HCT116 (cell line): ENCODE measurements around the gene ANXA4. TPM values are rescaled to one million over a fixed set of nuclear protein-coding genes. Genes with fewer than 3 reads are reported as not detected.

ENCODE experiments used
- ATAC-seq: fragments of 200-7000 bp; cut with Tn5 transposase; 2 replicates; pipeline ENCODE4 v1.9.1; 2020; ENCODE audit warnings: mild to moderate bottlenecking, moderate library complexity
- BruUV-seq: library from RNA; stranded (reverse); fragments of 400-500 nt; replicated peaks from 2 replicates; lab custom pipeline; 2021; lab: Mats Ljungman, UMichigan
- CTCF ChIA-PET: fragments of 300-600 bp; sonication (Branson Sonifier 250); formaldehyde crosslinking; loops from one replicate; lab custom pipeline; 2021; ENCODE audit warnings: antibody characterized with exemption; lab: Charles Lee
- POLR2A ChIA-PET: fragments of 300-600, 350-600 bp; sonication (Branson Sonifier 250); formaldehyde crosslinking; loops from one replicate; lab custom pipeline; 2021; ENCODE audit warnings: antibody characterized with exemption; lab: Charles Lee
- RAD21 ChIA-PET, 2 experiments: fragments of 300-600 bp; sonication (Branson Sonifier 250); formaldehyde crosslinking; loops; one replicate each; lab custom pipeline; 2023; ENCODE audit warnings: low total read pairs in 2 of 2; ENCODE audit not compliant: uncharacterized antibody in 2 of 2, unreplicated experiment in 2 of 2, low non-redundant PET in 1 of 2; lab: Charles Lee
- DNase-seq: peaks from one replicate; pipeline ENCODE4 v3.0.0-alpha.2; 2010; ENCODE audit warnings: low read depth, low spot score
- H2AFZ ChIP-seq: fragments of 200-600 bp; shearing (Covaris generic), sonication (generic); 2 replicates; pipeline ENCODE4 v1.6.1; 2017; ENCODE audit warnings: low read depth, mixed run types, mixed read lengths, antibody characterized with exemption, low read length; ENCODE audit not compliant: poor library complexity, severe bottlenecking
- H3K27ac ChIP-seq: 2 replicates; pipeline ENCODE4 v1.5.1; 2012; ENCODE audit warnings: low read depth, low read length
- H3K27me3 ChIP-seq: fragments of 200-600 bp; sonication (generic); 2 replicates; pipeline ENCODE4 v1.6.1; 2016; ENCODE audit warnings: mixed run types, low read length, mixed read lengths; ENCODE audit not compliant: insufficient read depth
- H3K36me3 ChIP-seq, 2 experiments: fragments of 200-500 bp in 1 of 2; fragments of 200-600 bp in 1 of 2; sonication (Bioruptor generic) in 1 of 2; sonication (generic) in 1 of 2; 2 replicates each; pipeline versions ENCODE4 v1.5.1 to v1.6.1; 2014 to 2016; ENCODE audit warnings: low read length in 2 of 2, inconsistent platforms in 1 of 2, mixed read lengths in 1 of 2, mixed run types in 1 of 2; ENCODE audit not compliant: insufficient read depth in 2 of 2, control insufficient read depth in 1 of 2
- H3K4me1 ChIP-seq, 2 experiments: fragments of 200-600 bp in 1 of 2; sonication (generic) in 1 of 2; 2 replicates each; pipeline versions ENCODE4 v1.5.1 to v1.6.1; 2012 to 2017; ENCODE audit warnings: low read length in 2 of 2, inconsistent platforms in 1 of 2, mild to moderate bottlenecking in 1 of 2, mixed read lengths in 1 of 2, mixed run types in 1 of 2, moderate library complexity in 1 of 2; ENCODE audit not compliant: insufficient read depth in 2 of 2, control insufficient read depth in 1 of 2
- H3K4me2 ChIP-seq: fragments of 200-600 bp; sonication (generic); 2 replicates; pipeline ENCODE4 v1.6.1; 2017; ENCODE audit warnings: mixed run types, low read length, mixed read lengths
- H3K4me3 ChIP-seq, 2 experiments: fragments of 200-600 bp in 1 of 2; sonication (generic) in 1 of 2; replicated peaks in 1 of 2; 2 replicates each; pipeline ENCODE4 v1.5.1; 2011 to 2016; ENCODE audit warnings: low read length in 2 of 2, control low read depth in 1 of 2, low read depth in 1 of 2, mild to moderate bottlenecking in 1 of 2, mixed read lengths in 1 of 2, mixed run types in 1 of 2
- H3K79me2 ChIP-seq: fragments of 200-600 bp; sonication (generic); 2 replicates; pipeline ENCODE4 v1.6.1; 2017; ENCODE audit warnings: mild to moderate bottlenecking, mixed run types, low read length, moderate library complexity, mixed read lengths; ENCODE audit not compliant: insufficient read depth
- H3K9ac ChIP-seq: fragments of 200-600 bp; sonication (generic); 2 replicates; pipeline ENCODE4 v1.6.1; 2016; ENCODE audit warnings: low read length, mixed read lengths
- H3K9me2 ChIP-seq: fragments of 200-600 bp; sonication (generic), shearing (Covaris generic); 2 replicates; pipeline ENCODE4 v1.6.1; 2017; ENCODE audit warnings: mixed run types, mild to moderate bottlenecking, moderate library complexity; ENCODE audit not compliant: insufficient read depth
- H3K9me3 ChIP-seq, 2 experiments: fragments of 200-500 bp in 1 of 2; fragments of 200-600 bp in 1 of 2; sonication (Bioruptor generic) in 1 of 2; sonication (generic) in 1 of 2; 2 replicates each; pipeline ENCODE4 v1.6.1; 2014 to 2017; ENCODE audit warnings: low read length in 2 of 2, mixed read lengths in 2 of 2, inconsistent platforms in 1 of 2, low read depth in 1 of 2, mild to moderate bottlenecking in 1 of 2, mixed run types in 1 of 2, moderate library complexity in 1 of 2; ENCODE audit not compliant: control insufficient read depth in 1 of 2, insufficient read depth in 1 of 2
- H4K20me1 ChIP-seq: fragments of 200-600 bp; sonication (generic), shearing (Covaris generic); 2 replicates; pipeline ENCODE4 v1.6.1; 2017; ENCODE audit warnings: mixed run types, mild to moderate bottlenecking, moderate library complexity; ENCODE audit not compliant: insufficient read depth
- EGR1 ChIP-seq: IDR thresholded peaks from 2 replicates; pipeline ENCODE4 v1.6.1; 2012; ENCODE audit warnings: low read depth
- SIN3A ChIP-seq: IDR thresholded peaks from 2 replicates; pipeline ENCODE4 v1.6.1; 2012; ENCODE audit warnings: low read depth
- intact Hi-C: fragments of 100-400 bp; cut with micrococcal nuclease; formaldehyde crosslinking; loops from 2 replicates; pipeline ENCODE4 v1.10.0; 2022
- total RNA-seq: library from RNA; stranded (reverse); gene quantifications from one replicate; pipeline ENCODE4 v1.2.1, GENCODE V29; 2021; ENCODE audit not compliant: unreplicated experiment
- TF ChIP-seq, protein P1 (sequence below): IDR thresholded peaks from 2 replicates; pipeline ENCODE4 v1.6.1; 2011; ENCODE audit warnings: mild to moderate bottlenecking, low read length, moderate library complexity; ENCODE audit not compliant: insufficient replicate concordance; ENCODE audit errors: extremely low read depth
- TF ChIP-seq, protein P2 (sequence below): IDR thresholded peaks from 2 replicates; pipeline ENCODE4 v1.6.1; 2012

The ANXA4 gene
- total RNA-seq, 1 experiment from 2014 or later, result 64.6 TPM

- no peak for TF ChIP-seq SIN3A
Measured at GRCh38 chr2:69743847-69744264, 1.9 kb downstream of the ANXA4 start (continued).

- DNase-seq, result no peak
Measured at GRCh38 chr2:69744456-69744855, 2.5 kb downstream of the ANXA4 start.

More at GRCh38 chr2:69744456-69744855, 2.5 kb downstream of the ANXA4 start:
- no peak for ATAC-seq
- Histone ChIP-seq H3K9me3 (no peaks in the 10 kb centered on the region), H2AFZ (no peak overlapping the region), H3K79me2 (peaks cover 60% of the 10 kb centered on the region)
- BruUV-seq, result no TSS peak
- POLR2A ChIA-PET, result interaction anchor here (1.2 kb wide), 1 partner anchor 12 kb away, joined by 4 read pairs; no protein-coding TSS in a partner anchor
- TF ChIP-seq, protein P1, sequence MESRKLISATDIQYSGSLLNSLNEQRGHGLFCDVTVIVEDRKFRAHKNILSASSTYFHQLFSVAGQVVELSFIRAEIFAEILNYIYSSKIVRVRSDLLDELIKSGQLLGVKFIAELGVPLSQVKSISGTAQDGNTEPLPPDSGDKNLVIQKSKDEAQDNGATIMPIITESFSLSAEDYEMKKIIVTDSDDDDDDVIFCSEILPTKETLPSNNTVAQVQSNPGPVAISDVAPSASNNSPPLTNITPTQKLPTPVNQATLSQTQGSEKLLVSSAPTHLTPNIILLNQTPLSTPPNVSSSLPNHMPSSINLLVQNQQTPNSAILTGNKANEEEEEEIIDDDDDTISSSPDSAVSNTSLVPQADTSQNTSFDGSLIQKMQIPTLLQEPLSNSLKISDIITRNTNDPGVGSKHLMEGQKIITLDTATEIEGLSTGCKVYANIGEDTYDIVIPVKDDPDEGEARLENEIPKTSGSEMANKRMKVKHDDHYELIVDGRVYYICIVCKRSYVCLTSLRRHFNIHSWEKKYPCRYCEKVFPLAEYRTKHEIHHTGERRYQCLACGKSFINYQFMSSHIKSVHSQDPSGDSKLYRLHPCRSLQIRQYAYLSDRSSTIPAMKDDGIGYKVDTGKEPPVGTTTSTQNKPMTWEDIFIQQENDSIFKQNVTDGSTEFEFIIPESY, result no peak
- TF ChIP-seq EGR1, result no peak
- TF ChIP-seq, protein P2, sequence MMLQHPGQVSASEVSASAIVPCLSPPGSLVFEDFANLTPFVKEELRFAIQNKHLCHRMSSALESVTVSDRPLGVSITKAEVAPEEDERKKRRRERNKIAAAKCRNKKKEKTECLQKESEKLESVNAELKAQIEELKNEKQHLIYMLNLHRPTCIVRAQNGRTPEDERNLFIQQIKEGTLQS, result no peak
- TF ChIP-seq, all 23 proteins: peak for 0
- ChIA-PET CTCF (interaction anchor here (1.3 kb wide), 1 partner anchor 19 kb away, joined by 6 read pairs; no protein-coding TSS in a partner anchor), RAD21 (no interaction called here)
- Histone ChIP-seq H3K27ac (no peak overlapping the region), H3K27me3 (no peaks in the 10 kb centered on the region), H3K4me1 (peaks cover 18 to 29% of the 10 kb centered on the region in 2 experiments), H3K9me2 (no peaks in the 10 kb centered on the region), H3K4me3 (no peak overlapping the region), H3K36me3 (no peaks in the 10 kb centered on the region), H3K4me2 (no peak overlapping the region), H3K9ac (no peak overlapping the region), H4K20me1 (no peaks in the 10 kb centered on the region)
- intact Hi-C loops, result loop anchor here (5.0 kb wide), 1 partner anchor 73 kb away; no protein-coding TSS in a partner anchor
